Activated CD4-positive, alpha-beta T cell treated with anti-CD3 and anti-CD28 coated beads, Interleukin-2, amount 10 ng/mL, durations not matched to agents 24 days and 14 days (primary cell): Measurements from ENCODE around the gene PEG3. TPM values are rescaled to one million over a fixed set of nuclear protein-coding genes. Genes with fewer than 3 reads are reported as not detected.
A peak's percentile ranks its signal among the peaks of the same experiment; 100 is the strongest.

ENCODE experiments used
- DNase-seq: peaks from one replicate; pipeline ENCODE4 v3.0.0; 2022
- H3K27ac Mint-ChIP-seq: one replicate; pipeline ENCODE4 v1.8.0; 2022; ENCODE audit warnings: mild to moderate bottlenecking, mixed read lengths
- H3K27me3 Mint-ChIP-seq: one replicate; pipeline ENCODE4 v1.8.0; 2022; ENCODE audit warnings: mixed read lengths
- H3K36me3 Mint-ChIP-seq: one replicate; pipeline ENCODE4 v1.8.0; 2022; ENCODE audit warnings: low read depth, mild to moderate bottlenecking, mixed read lengths
- H3K4me1 Mint-ChIP-seq: one replicate; pipeline ENCODE4 v1.8.0; 2021; ENCODE audit warnings: mixed read lengths
- H3K4me3 Mint-ChIP-seq: one replicate; pipeline ENCODE4 v1.8.0; 2022; ENCODE audit warnings: mild to moderate bottlenecking, moderate library complexity, mixed read lengths
- H3K9me3 Mint-ChIP-seq: one replicate; pipeline ENCODE4 v1.8.0; 2021; ENCODE audit warnings: mixed read lengths
- intact Hi-C: fragments of 100-400 bp; cut with micrococcal nuclease; formaldehyde crosslinking; loops from one replicate; pipeline ENCODE4 v1.15.1; 2023
- total RNA-seq: library from RNA; stranded (reverse); gene quantifications from 2 replicates; pipeline ENCODE4 v1.2.3, GENCODE V29; 2022

The PEG3 gene
- not detected in 2 replicates for total RNA-seq

DNA sequence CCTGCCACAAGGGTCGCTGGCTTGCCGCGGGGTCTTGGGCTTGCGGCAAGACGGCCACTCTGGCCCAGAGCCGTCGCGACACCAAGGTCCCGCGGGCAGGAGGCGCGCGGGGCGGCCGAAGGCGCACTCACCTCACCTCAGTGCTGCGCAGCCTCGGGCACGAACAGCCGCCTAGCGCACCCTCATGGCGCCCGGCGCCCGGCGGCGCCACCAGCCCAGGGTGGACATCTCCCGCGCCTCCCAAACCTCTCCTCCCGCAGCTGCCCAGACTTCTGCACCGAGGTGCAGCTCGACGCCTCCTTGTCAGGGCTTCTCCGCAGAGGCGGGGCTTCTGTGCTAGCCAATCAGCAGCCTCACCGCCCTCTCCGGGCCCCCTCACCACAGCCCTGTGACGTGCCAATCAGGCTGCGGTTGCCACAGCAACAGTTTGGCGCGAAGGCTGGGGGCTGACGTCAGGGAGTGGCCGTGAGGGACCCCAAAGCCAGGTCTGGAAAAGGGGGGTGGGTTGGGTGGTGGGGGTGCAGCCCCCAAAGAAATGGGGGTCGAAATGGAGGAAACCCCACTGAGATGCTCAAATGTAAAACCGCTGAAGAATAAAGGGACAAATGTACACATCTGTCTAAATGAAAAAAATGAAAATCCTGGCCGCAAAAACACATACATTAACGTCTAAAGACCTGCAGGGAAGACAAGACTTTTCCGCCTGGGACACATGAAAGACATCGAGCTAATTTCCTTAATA, at the start of gene PEG3, which contains the start of gene ZIM2:
PEG3 (minus strand) TSS at position 276 of the 742 bp plus-strand sequence. CDS start 16,071 bp downstream, outside the sequence.
ZIM2 (minus strand) TSS at position 276 of the 742 bp plus-strand sequence. CDS start 16,449 bp downstream, outside the sequence.
- H3K36me3 Mint-ChIP-seq = peaks cover 5% of the 10 kb centered on the region
- H3K27ac Mint-ChIP-seq = peak within 1 kb of the TSS; percentile 11
- H3K4me1 Mint-ChIP-seq = no peaks in the 10 kb centered on the region
- no peak within 1 kb of the TSS for H3K4me3 Mint-ChIP-seq
- H3K27me3 Mint-ChIP-seq = no peaks in the 10 kb centered on the region
- intact Hi-C loops = no loop called here
- DNase-seq = no peak
- H3K9me3 Mint-ChIP-seq = peaks cover 19% of the 10 kb centered on the region

DNA sequence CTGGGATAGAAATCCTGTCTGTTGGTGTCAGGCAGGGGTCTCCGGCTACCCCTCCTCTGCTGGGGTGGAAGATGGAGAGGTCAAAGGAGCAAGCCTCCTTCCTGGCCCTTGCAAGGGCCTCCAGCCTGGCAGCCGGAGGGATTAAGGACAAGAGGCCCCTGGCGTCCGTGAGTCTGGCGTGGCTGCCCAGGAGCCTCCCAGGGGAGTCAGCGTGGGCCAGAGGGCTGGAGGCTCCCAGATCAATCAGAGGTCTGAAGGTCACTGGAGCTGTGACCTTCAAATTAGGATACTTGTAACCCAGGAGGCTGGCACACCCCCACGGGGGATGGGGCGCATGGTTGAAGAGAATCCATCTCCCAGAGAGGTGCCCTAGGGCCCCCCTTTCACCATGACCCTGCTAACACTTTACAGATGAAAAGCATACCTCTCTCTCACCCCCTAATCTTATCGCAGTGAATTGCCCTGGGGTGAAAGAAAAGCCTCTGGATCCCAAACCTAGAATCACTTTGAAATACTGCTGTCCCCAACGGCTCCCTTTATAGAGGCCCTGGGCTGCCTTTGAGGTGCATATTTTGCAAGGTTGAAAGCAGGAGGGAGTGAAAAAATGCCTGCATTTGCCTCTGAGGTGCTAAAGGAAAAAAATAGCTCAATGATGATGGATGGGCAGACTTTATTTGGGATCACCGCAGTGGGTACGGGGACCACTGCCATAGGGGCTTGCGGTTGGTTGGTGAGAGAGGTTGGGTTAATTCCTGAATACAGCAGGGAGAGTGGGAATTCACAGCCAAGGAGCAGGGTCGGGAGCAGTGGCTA, 44.9 kb upstream of the PEG3 start:
- no peaks in the 10 kb centered on the region for H3K36me3 Mint-ChIP-seq
- peaks cover 36% of the 10 kb centered on the region for H3K9me3 Mint-ChIP-seq
- no peak for DNase-seq
- H3K27me3 Mint-ChIP-seq = no peaks in the 10 kb centered on the region
- no peak overlapping the region for H3K27ac Mint-ChIP-seq
- H3K4me1 Mint-ChIP-seq = no peaks in the 10 kb centered on the region
- H3K4me3 Mint-ChIP-seq = no peak overlapping the region
- intact Hi-C loops = no loop called here

DNA sequence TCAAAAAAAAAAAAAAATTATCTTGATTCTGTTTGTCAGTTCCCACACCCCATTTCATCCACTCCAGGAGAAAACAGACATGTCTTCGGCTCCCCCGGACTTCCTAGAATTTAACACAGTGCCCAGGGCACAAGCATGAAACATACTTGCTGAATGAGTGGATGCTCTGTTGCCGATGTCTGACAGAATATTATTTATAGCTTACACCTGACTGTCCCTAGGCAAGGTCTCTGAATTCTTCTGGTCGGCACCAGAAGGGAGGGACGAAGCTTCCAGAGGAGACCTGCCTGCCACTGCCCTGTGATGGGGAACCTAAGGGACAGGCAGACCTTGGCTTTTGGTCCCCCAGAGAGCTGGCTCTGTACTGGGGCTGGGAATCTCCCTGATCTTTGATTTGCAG, 43.9 kb upstream of the PEG3 start:
- Mint-ChIP-seq H3K27me3 (no peaks in the 10 kb centered on the region), H3K4me3 (no peak overlapping the region), H3K27ac (no peak overlapping the region), H3K9me3 (peaks cover 33% of the 10 kb centered on the region), H3K36me3 (no peaks in the 10 kb centered on the region), H3K4me1 (no peaks in the 10 kb centered on the region)
- no peak for DNase-seq
- intact Hi-C loops = no loop called here

DNA sequence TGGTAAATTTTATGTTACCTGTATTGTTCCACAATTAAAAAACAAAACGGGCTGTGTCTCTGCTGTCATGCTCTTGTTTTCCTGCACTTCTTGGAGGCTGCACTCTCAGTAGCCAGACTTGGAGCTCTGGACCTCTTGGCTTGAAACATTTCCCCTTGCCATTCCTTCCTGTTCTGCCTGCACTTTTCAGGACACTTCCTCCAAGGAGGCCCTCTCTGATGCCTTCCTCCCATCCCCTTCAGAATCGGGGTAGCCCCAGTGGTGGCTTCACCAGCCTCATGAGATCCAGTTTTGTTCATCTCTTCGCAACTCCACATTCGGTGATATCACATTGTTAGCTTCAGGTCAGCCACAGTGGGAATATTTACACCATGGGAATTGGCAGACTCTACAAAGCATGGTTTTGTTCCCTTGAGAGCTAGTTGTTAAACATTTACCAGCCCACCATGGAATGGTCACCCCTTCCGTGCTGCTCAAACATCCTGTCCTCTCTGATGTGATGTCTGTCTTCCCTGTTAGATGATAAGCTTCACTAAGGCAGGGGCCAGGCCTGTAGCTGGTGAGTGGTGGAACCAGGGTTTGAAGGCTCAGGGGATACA, 40.2 kb upstream of the PEG3 start:
- no peaks in the 10 kb centered on the region for H3K36me3 Mint-ChIP-seq
- intact Hi-C loops = no loop called here
- H3K4me1 Mint-ChIP-seq = no peaks in the 10 kb centered on the region
- peaks cover 22% of the 10 kb centered on the region for H3K9me3 Mint-ChIP-seq
- DNase-seq = no peak
- no peak overlapping the region for H3K27ac Mint-ChIP-seq
- no peaks in the 10 kb centered on the region for H3K27me3 Mint-ChIP-seq
- no peak overlapping the region for H3K4me3 Mint-ChIP-seq

DNA sequence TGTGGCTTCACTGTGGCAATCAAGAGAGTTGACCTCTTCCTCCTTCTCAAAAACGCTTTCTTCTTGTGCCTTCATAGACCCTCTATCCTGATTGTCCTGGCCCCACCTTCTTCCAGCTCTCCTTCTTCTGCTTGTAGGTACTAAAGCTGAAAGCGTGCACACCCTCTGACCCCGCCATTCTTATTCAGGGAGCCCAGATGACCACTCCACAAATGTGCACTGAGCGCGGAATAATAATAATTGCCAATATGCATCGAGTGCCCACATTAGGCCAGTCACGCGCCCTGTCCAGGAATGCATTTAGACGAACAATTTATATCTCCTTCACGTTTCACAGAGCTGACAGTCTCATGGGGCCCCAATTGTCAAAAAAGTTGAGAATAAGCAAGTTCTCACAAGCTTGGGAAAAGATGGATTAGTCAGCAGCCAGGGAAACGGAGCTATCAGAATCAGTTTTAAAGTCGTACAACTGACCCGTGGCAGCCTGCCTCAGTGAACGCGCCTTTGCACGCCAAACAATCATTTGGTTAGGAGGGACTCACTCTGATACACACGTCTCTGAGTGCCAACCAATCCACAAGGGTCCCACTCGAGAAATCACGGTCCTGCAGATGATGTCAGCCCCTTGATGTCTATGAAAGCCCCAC, 36.7 kb upstream of the PEG3 start:
- no peaks in the 10 kb centered on the region for H3K27me3 Mint-ChIP-seq
- no peak overlapping the region for H3K27ac Mint-ChIP-seq
- no peaks in the 10 kb centered on the region for H3K36me3 Mint-ChIP-seq
- DNase-seq = no peak
- peaks cover 32% of the 10 kb centered on the region for H3K9me3 Mint-ChIP-seq
- H3K4me1 Mint-ChIP-seq = no peaks in the 10 kb centered on the region
- H3K4me3 Mint-ChIP-seq = no peak overlapping the region
- intact Hi-C loops = no loop called here

DNA sequence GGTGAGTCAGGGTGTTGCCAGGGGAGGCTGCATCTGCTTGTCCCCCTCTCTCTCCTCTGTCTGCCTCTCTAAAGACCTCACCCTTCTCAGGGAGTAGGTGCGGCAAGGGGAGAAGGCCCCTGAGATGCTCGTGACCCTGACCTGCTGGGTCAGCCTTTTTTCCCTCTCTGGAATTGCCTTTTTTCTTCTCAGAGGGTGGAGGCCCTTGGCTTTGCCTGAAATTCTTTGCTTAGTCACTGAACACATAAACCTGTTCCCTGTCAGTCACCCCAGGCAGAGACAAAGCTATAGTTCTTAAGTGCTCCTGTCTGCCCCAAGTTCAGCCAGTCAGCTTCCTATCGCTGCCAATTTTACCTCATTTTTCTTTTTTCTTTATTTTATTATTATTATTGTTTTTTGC, 35.2 kb upstream of the PEG3 start:
- peaks cover 37% of the 10 kb centered on the region for H3K9me3 Mint-ChIP-seq
- no peaks in the 10 kb centered on the region for H3K4me1 Mint-ChIP-seq
- no peak overlapping the region for H3K4me3 Mint-ChIP-seq
- no peak for DNase-seq
- no peaks in the 10 kb centered on the region for H3K36me3 Mint-ChIP-seq
- H3K27me3 Mint-ChIP-seq = no peaks in the 10 kb centered on the region
- intact Hi-C loops = no loop called here
- no peak overlapping the region for H3K27ac Mint-ChIP-seq

DNA sequence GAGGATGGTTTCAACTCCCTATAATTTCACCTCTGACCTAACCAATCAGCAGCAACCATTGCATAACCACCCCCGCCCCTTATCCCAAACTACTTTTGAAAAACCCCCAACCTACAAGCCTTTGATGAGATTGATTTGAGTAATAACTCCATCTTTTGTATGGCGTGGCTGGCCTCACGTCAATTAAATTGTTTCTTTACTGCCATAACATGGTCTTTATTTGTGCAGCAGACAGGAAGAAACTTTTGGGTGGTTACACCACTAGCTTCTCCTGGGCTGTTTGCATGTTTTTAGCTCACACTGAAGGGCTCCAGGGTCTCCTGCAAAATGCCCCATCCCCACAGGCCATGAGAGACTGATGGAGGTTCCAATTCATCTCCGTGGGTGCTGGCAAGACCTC, 34.0 kb upstream of the PEG3 start:
- no peaks in the 10 kb centered on the region for H3K27me3 Mint-ChIP-seq
- no peak overlapping the region for H3K27ac Mint-ChIP-seq
- intact Hi-C loops = no loop called here
- H3K9me3 Mint-ChIP-seq = peaks cover 42% of the 10 kb centered on the region
- no peak overlapping the region for H3K4me3 Mint-ChIP-seq
- H3K4me1 Mint-ChIP-seq = no peaks in the 10 kb centered on the region
- peaks cover 2% of the 10 kb centered on the region for H3K36me3 Mint-ChIP-seq
- no peak for DNase-seq

DNA sequence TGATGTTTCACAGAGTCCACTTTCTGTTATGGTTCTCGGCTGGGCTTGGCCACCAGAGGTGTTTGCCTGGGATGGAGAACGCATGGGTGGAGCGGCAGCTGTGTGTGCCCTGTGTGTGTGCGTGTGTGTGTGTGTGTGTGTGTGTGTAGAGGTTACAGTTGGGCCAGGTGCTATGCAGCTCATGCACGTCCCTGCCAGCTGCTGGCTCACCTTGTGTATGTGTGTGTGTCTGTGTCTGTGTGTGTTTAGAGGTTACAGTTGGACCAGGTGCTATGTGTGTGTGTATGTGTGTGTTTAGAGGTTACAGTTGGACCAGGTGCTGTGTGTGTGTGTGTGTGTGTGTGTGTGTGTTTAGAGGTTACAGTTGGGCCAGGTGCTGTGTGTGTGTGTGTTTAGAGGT, 33.0 kb upstream of the PEG3 start:
- no peaks in the 10 kb centered on the region for H3K4me1 Mint-ChIP-seq
- no peak overlapping the region for H3K4me3 Mint-ChIP-seq
- intact Hi-C loops = no loop called here
- peaks cover 2% of the 10 kb centered on the region for H3K36me3 Mint-ChIP-seq
- no peak overlapping the region for H3K27ac Mint-ChIP-seq
- no peak for DNase-seq
- no peaks in the 10 kb centered on the region for H3K27me3 Mint-ChIP-seq
- H3K9me3 Mint-ChIP-seq = peaks cover 46% of the 10 kb centered on the region

DNA sequence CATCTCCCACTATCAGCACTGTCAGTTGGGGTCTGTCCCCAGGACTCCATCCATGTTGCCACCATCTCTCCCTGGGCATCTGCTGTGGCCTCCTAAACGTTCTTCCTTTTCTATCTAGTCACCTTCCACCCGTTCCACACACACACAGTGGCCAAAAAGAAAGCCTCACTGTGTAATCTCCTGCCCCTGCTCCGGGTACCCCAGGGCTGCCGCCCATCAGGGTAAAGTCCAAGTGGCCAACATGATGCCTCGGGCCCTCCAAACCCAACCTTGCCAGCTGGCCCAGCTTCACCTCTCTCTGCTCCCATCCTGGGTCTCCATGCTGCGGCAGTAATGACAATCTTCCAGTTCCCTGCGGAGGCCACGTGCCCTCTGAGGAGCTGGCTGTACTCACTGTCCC, 29.4 kb upstream of the PEG3 start:
- Mint-ChIP-seq H3K27me3 (no peaks in the 10 kb centered on the region), H3K36me3 (peaks cover 2% of the 10 kb centered on the region), H3K4me3 (no peak overlapping the region), H3K4me1 (no peaks in the 10 kb centered on the region), H3K27ac (no peak overlapping the region), H3K9me3 (peaks cover 42% of the 10 kb centered on the region)
- intact Hi-C loops = no loop called here
- DNase-seq = no peak

DNA sequence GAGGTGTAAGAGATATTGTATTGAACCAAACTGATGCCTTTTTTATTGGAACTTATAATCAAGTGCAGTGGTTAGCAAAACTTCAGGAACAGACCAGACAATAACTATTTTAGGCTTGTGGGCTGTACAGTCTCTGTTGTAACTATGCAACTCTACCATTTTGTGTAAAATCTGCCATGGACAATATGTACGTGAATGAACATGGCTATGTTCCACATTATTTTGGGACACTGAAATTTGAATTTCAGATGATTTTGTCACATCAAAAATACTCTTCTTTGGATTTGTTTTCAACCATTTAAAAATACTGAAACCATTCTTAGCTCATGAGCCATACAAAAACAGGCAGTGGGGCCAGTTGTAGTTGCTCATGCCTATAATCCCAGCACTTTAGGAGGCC, 27.9 kb upstream of the PEG3 start:
- H3K4me1 Mint-ChIP-seq = no peaks in the 10 kb centered on the region
- DNase-seq = no peak
- intact Hi-C loops = no loop called here
- peaks cover 2% of the 10 kb centered on the region for H3K36me3 Mint-ChIP-seq
- no peaks in the 10 kb centered on the region for H3K27me3 Mint-ChIP-seq
- peaks cover 41% of the 10 kb centered on the region for H3K9me3 Mint-ChIP-seq
- no peak overlapping the region for H3K4me3 Mint-ChIP-seq
- no peak overlapping the region for H3K27ac Mint-ChIP-seq

DNA sequence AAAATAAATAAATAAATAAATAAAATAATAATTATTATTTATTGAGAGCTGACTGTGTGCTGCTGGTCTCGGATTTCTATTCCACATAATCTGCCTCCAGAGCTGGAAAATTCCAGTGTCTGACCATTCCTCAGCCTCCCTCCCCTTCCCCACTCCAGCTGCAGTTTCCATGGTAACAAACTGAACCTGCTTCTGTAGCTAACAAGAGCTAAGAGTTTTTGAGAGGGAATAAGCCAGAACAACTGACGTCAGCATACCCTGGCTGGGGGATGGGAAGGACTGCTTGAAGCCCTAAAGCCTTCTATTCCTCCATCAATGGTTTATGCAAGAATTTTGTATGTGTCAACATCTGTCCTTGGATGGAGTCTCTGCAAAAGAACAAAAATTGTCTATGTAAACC, 26.0 kb upstream of the PEG3 start:
- H3K27ac Mint-ChIP-seq = no peak overlapping the region
- H3K9me3 Mint-ChIP-seq = peaks cover 34% of the 10 kb centered on the region
- H3K4me3 Mint-ChIP-seq = no peak overlapping the region
- no peaks in the 10 kb centered on the region for H3K4me1 Mint-ChIP-seq
- intact Hi-C loops = no loop called here
- H3K36me3 Mint-ChIP-seq = peaks cover 2% of the 10 kb centered on the region
- no peak for DNase-seq
- no peaks in the 10 kb centered on the region for H3K27me3 Mint-ChIP-seq

DNA sequence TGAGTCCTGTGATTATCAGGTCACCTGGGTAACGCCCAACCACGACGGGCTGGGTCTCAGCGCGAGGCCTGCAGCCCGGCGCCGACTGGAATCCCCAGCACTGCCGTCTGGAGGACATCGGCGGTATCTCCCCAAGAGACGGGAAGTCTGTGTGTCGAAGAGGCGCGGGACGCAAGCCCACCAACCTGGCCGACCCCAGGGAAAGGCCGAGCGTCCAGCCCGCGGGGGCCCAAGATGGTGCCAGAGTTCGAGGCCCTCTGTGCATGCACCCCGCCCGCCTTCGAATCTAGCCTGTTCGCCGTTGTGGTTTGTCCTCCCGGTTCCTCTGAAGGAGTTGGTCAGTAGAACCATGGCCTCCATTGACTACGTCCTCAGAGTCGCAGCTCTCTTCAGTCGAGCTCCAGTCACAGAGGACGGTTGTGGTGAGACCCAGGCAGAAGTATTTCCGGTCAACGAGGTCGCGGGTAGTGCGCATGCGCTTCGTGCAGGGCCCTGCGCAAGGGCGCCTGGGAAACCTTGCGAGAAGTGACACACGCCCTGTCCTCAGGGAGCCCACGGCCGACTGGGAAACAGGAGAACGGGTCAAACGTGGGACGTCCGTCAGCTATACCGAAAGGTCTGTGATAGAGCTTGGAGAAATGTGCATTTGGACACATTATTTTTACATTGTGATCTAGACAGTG, 24.1 kb upstream of the PEG3 start:
- no peaks in the 10 kb centered on the region for H3K27me3 Mint-ChIP-seq
- intact Hi-C loops = no loop called here
- H3K9me3 Mint-ChIP-seq = peaks cover 27% of the 10 kb centered on the region
- H3K27ac Mint-ChIP-seq = no peak overlapping the region
- no peaks in the 10 kb centered on the region for H3K36me3 Mint-ChIP-seq
- H3K4me3 Mint-ChIP-seq = no peak overlapping the region
- DNase-seq = no peak
- H3K4me1 Mint-ChIP-seq = no peaks in the 10 kb centered on the region

DNA sequence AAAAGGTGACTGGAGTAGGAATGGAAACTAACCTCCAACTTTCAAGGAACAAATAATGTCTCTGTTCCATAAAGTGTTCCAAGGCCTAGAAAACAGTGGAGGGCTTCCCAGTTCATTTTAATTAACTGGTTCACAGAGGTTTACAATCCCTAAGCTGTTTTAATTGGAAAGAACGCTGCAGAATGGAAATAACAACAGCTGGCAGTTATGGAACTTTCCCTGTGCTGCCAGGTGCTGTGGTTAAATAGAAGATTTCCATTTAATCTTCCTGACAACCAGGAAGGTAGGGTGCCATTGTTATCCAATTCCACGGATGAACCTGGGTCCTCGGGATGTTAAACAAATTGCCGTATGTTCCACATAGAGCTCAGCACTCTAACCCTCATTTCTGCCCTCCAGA, 22.2 kb upstream of the PEG3 start:
- intact Hi-C loops = no loop called here
- Mint-ChIP-seq H3K27ac (no peak overlapping the region), H3K36me3 (no peaks in the 10 kb centered on the region), H3K4me3 (no peak overlapping the region), H3K4me1 (no peaks in the 10 kb centered on the region), H3K9me3 (peaks cover 29% of the 10 kb centered on the region), H3K27me3 (no peaks in the 10 kb centered on the region)
- DNase-seq = no peak
